ENCODE data around the gene AFAP1L2. TPM values are rescaled to one million over a fixed set of nuclear protein-coding genes. Genes with fewer than 3 reads are reported as not detected.

Gene AFAP1L2
- polyA plus RNA-seq, 1 donor from 2014 or later, result 0.88 TPM

DNA sequence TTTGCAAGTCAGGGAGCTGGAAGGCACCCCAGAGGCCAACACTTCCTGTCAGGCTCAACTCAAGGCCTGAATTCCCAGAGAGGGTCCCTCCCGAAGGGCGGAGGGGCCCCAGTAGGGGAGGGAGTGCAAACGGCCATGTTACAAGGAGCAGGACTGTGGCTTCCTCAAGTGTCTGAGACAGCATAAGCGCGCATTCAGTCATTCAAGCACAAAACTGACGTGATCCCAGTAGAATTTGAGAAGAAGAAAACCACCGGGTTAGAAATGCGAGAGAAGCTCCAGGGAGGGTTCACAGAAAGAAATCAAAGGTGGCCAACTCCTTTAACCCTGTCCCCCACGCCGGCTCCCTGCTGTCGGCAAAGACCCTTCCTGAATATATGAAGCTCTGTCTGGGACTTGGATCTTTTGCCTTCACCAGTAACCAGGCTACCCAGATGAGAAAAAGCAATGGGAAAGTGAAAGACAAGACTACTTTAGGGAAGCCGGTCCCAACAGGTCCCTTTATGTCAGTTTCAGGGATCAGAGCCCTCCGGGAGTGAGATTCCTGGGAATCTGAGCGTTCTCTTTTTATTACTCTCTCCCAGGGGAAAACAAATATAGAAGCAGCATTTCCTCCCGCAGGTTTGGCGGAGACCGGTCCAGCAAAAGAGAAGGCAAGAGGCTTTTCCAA is 1.3 kb downstream of the AFAP1L2 start:
- H3K79me2 ChIP-seq (replicated peaks; ENCODE audit: insufficient read depth, low read length), result no peaks in the 10 kb centered on the region
- no peaks in the 10 kb centered on the region for H3K9me3 ChIP-seq (ENCODE audit: low read length)
- no peaks in the 10 kb centered on the region for H3K36me3 ChIP-seq (ENCODE audit: insufficient read depth, low read length)
- H3K9ac ChIP-seq (ENCODE audit: low read length), result no peak overlapping the region
- H3K9me2 ChIP-seq (ENCODE audit: insufficient read depth, low read length), result no peaks in the 10 kb centered on the region
- peaks cover 45% of the 10 kb centered on the region for H3K27me3 ChIP-seq (ENCODE audit: insufficient read depth, low read depth, low read length)
- H3K27ac ChIP-seq (ENCODE audit: low read length), result no peak overlapping the region
- H2AFZ ChIP-seq (ENCODE audit: low read depth, low read length), result no peak overlapping the region
- no peaks in the 10 kb centered on the region for H4K20me1 ChIP-seq (ENCODE audit: insufficient read depth)
- no peak overlapping the region for H3K4me2 ChIP-seq (ENCODE audit: low read length)
- TF ChIP-seq TAF1 (IDR thresholded peaks at IDR 0.05; ENCODE audit: low read depth), result no peak
- no peak for TF ChIP-seq SMC3 (conservative IDR thresholded peaks at IDR 0.05; ENCODE audit: poor library complexity)
- no peak for TF ChIP-seq MXI1 (conservative IDR thresholded peaks at IDR 0.05; ENCODE audit: poor library complexity, severe bottlenecking)
- TF ChIP-seq EZH2 (IDR thresholded peaks at IDR 0.05; ENCODE audit: borderline replicate concordance, insufficient read depth, low read length, poor library complexity, severe bottlenecking), result no peak
- no peak for TF ChIP-seq POLR2AphosphoS5 (IDR thresholded peaks at IDR 0.05)
- TF ChIP-seq RAD21 (conservative IDR thresholded peaks at IDR 0.05), result no peak
- no peak for TF ChIP-seq EP300 (conservative IDR thresholded peaks at IDR 0.05; ENCODE audit: poor library complexity, severe bottlenecking)
- TF ChIP-seq, protein P1, sequence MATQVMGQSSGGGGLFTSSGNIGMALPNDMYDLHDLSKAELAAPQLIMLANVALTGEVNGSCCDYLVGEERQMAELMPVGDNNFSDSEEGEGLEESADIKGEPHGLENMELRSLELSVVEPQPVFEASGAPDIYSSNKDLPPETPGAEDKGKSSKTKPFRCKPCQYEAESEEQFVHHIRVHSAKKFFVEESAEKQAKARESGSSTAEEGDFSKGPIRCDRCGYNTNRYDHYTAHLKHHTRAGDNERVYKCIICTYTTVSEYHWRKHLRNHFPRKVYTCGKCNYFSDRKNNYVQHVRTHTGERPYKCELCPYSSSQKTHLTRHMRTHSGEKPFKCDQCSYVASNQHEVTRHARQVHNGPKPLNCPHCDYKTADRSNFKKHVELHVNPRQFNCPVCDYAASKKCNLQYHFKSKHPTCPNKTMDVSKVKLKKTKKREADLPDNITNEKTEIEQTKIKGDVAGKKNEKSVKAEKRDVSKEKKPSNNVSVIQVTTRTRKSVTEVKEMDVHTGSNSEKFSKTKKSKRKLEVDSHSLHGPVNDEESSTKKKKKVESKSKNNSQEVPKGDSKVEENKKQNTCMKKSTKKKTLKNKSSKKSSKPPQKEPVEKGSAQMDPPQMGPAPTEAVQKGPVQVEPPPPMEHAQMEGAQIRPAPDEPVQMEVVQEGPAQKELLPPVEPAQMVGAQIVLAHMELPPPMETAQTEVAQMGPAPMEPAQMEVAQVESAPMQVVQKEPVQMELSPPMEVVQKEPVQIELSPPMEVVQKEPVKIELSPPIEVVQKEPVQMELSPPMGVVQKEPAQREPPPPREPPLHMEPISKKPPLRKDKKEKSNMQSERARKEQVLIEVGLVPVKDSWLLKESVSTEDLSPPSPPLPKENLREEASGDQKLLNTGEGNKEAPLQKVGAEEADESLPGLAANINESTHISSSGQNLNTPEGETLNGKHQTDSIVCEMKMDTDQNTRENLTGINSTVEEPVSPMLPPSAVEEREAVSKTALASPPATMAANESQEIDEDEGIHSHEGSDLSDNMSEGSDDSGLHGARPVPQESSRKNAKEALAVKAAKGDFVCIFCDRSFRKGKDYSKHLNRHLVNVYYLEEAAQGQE (IDR thresholded peaks at IDR 0.05; ENCODE audit: borderline replicate concordance), result no peak
- TF ChIP-seq, protein P2, sequence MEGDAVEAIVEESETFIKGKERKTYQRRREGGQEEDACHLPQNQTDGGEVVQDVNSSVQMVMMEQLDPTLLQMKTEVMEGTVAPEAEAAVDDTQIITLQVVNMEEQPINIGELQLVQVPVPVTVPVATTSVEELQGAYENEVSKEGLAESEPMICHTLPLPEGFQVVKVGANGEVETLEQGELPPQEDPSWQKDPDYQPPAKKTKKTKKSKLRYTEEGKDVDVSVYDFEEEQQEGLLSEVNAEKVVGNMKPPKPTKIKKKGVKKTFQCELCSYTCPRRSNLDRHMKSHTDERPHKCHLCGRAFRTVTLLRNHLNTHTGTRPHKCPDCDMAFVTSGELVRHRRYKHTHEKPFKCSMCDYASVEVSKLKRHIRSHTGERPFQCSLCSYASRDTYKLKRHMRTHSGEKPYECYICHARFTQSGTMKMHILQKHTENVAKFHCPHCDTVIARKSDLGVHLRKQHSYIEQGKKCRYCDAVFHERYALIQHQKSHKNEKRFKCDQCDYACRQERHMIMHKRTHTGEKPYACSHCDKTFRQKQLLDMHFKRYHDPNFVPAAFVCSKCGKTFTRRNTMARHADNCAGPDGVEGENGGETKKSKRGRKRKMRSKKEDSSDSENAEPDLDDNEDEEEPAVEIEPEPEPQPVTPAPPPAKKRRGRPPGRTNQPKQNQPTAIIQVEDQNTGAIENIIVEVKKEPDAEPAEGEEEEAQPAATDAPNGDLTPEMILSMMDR (IDR thresholded peaks at IDR 0.05; ENCODE audit: poor library complexity, severe bottlenecking), result no peak
- peak overlapping the region; percentile 65 for H3K4me3 ChIP-seq (ENCODE audit: low read length)
- no peaks in the 10 kb centered on the region for H3F3A ChIP-seq (ENCODE audit: insufficient read depth, low read length, poor library complexity, severe bottlenecking)

DNA sequence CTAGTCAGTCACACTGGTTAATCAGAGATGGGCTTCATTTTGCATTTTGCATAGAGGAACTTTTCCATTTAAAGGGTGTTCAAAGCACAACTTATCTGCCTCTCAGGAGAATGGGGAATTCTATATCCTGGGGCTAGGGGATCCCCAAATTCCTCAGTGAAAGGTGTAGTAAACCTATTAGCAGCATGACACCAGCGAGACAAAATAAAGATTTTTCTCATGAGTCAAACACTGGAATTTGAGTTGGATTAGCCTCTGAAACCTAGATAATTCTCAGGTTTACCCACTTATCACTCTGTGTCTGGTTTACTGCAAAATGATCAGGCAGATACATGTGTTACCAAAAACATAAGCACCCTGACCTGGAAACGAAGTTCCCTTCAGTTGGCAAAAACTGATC is 2.1 kb downstream of the AFAP1L2 start:
- H3K27me3 ChIP-seq (ENCODE audit: insufficient read depth, low read depth, low read length), result peaks cover 45% of the 10 kb centered on the region

More for the DNA sequence above, 2.1 kb downstream of the AFAP1L2 start:
- H4K20me1 ChIP-seq (ENCODE audit: insufficient read depth), result no peaks in the 10 kb centered on the region
- no peaks in the 10 kb centered on the region for H3K36me3 ChIP-seq (ENCODE audit: insufficient read depth, low read length)
- H3K9me2 ChIP-seq (ENCODE audit: insufficient read depth, low read length), result no peaks in the 10 kb centered on the region
- no peak overlapping the region for H3K27ac ChIP-seq (ENCODE audit: low read length)
- no peaks in the 10 kb centered on the region for H3K79me2 ChIP-seq (replicated peaks; ENCODE audit: insufficient read depth, low read length)
- TF ChIP-seq POLR2AphosphoS5 (IDR thresholded peaks at IDR 0.05) (no peak), MXI1 (conservative IDR thresholded peaks at IDR 0.05; ENCODE audit: poor library complexity, severe bottlenecking) (no peak), EZH2 (IDR thresholded peaks at IDR 0.05; ENCODE audit: borderline replicate concordance, insufficient read depth, low read length, poor library complexity, severe bottlenecking) (no peak), EP300 (conservative IDR thresholded peaks at IDR 0.05; ENCODE audit: poor library complexity, severe bottlenecking) (no peak), TAF1 (IDR thresholded peaks at IDR 0.05; ENCODE audit: low read depth) (no peak), RAD21 (conservative IDR thresholded peaks at IDR 0.05) (no peak)
- TF ChIP-seq, protein P1 (IDR thresholded peaks at IDR 0.05; ENCODE audit: borderline replicate concordance), result no peak
- TF ChIP-seq, protein P2 (IDR thresholded peaks at IDR 0.05; ENCODE audit: poor library complexity, severe bottlenecking), result no peak
- no peaks in the 10 kb centered on the region for H3F3A ChIP-seq (ENCODE audit: insufficient read depth, low read length, poor library complexity, severe bottlenecking)
- no peak overlapping the region for H3K4me2 ChIP-seq (ENCODE audit: low read length)
- H3K4me3 ChIP-seq (ENCODE audit: low read length), result no peak overlapping the region
- H2AFZ ChIP-seq (ENCODE audit: low read depth, low read length), result no peak overlapping the region
- H3K9ac ChIP-seq (ENCODE audit: low read length), result no peak overlapping the region
- no peaks in the 10 kb centered on the region for H3K9me3 ChIP-seq (ENCODE audit: low read length)

Data from neural cell (in vitro differentiated cells).